KMS-11 (cell line): ENCODE results near the gene SETDB2.

Experiments
- H2AFZ ChIP-seq: fragments of 200-600 bp; sonication (generic); 2 replicates; pipeline ENCODE4 v1.6.1; 2016; ENCODE audit warnings: antibody characterized with exemption, mixed run types, low read depth
- H3K27ac ChIP-seq: fragments of 200-600 bp; sonication (generic); 2 replicates; pipeline ENCODE4 v1.6.1; 2016; ENCODE audit warnings: mild to moderate bottlenecking, mixed run types
- H3K27me3 ChIP-seq: fragments of 200-600 bp; sonication (generic); 2 replicates; pipeline ENCODE4 v1.6.1; 2017; ENCODE audit warnings: mild to moderate bottlenecking, low read depth, mixed run types, moderate library complexity; ENCODE audit not compliant: insufficient read depth
- H3K36me3 ChIP-seq: fragments of 200-600 bp; sonication (generic); 2 replicates; pipeline ENCODE4 v1.6.1; 2017; ENCODE audit warnings: mild to moderate bottlenecking, mixed run types; ENCODE audit not compliant: insufficient read depth
- H3K4me1 ChIP-seq: fragments of 200-600 bp; sonication (generic); 2 replicates; pipeline ENCODE4 v1.6.1; 2016; ENCODE audit warnings: mild to moderate bottlenecking, low read depth, mixed run types; ENCODE audit not compliant: poor library complexity, severe bottlenecking
- H3K4me2 ChIP-seq: fragments of 200-600 bp; sonication (generic); 2 replicates; pipeline ENCODE4 v1.7.0; 2016; ENCODE audit warnings: mild to moderate bottlenecking, mixed run types
- H3K4me3 ChIP-seq: fragments of 200-600 bp; sonication (generic); IDR thresholded peaks from 2 replicates; pipeline ENCODE4 v1.6.1; 2017; ENCODE audit warnings: low read depth, low read length, mixed read lengths; ENCODE audit not compliant: insufficient read depth
- H3K79me2 ChIP-seq: fragments of 200-600 bp; sonication (generic); 2 replicates; pipeline ENCODE4 v1.6.1; 2016; ENCODE audit warnings: low read depth, mixed run types; ENCODE audit not compliant: insufficient read depth
- H3K9ac ChIP-seq: fragments of 200-600 bp; sonication (generic); 2 replicates; pipeline ENCODE4 v1.6.1; 2016; ENCODE audit warnings: mild to moderate bottlenecking, mixed run types
- H4K20me1 ChIP-seq: fragments of 200-600 bp; sonication (generic); 2 replicates; pipeline ENCODE4 v1.6.1; 2016; ENCODE audit warnings: mild to moderate bottlenecking, mixed run types; ENCODE audit not compliant: insufficient read depth
- CTCF ChIP-seq: fragments of 200-600 bp; sonication (generic); conservative IDR thresholded peaks from 2 replicates; pipeline ENCODE4 v1.6.1; 2017; ENCODE audit warnings: low read depth, mild to moderate bottlenecking, antibody characterized with exemption, low read length, moderate library complexity, mixed read lengths

Gene SETDB2

GRCh38 chr13:49512578-49512977 lies 68.5 kb downstream of the SETDB2 start:
- no peak overlapping the region for H3K4me3 ChIP-seq
- H2AFZ ChIP-seq = no peak overlapping the region
- H3K36me3 ChIP-seq = no peaks in the 10 kb centered on the region
- H4K20me1 ChIP-seq = no peaks in the 10 kb centered on the region
- no peaks in the 10 kb centered on the region for H3K27me3 ChIP-seq
- no peak overlapping the region for H3K27ac ChIP-seq
- no peaks in the 10 kb centered on the region for H3K79me2 ChIP-seq
- H3K9ac ChIP-seq = no peak overlapping the region
- no peak overlapping the region for H3K4me2 ChIP-seq
- TF ChIP-seq CTCF = no peak
- H3K4me1 ChIP-seq = no peaks in the 10 kb centered on the region

GRCh38 chr13:49516467-49516866 lies 72.4 kb downstream of the SETDB2 start:
- H2AFZ ChIP-seq = no peak overlapping the region
- TF ChIP-seq CTCF = no peak
- no peak overlapping the region for H3K9ac ChIP-seq
- H3K79me2 ChIP-seq = no peaks in the 10 kb centered on the region
- no peak overlapping the region for H3K4me2 ChIP-seq
- no peak overlapping the region for H3K27ac ChIP-seq
- H4K20me1 ChIP-seq = no peaks in the 10 kb centered on the region
- no peaks in the 10 kb centered on the region for H3K36me3 ChIP-seq
- H3K4me3 ChIP-seq = no peak overlapping the region
- H3K27me3 ChIP-seq = no peaks in the 10 kb centered on the region
- no peaks in the 10 kb centered on the region for H3K4me1 ChIP-seq

GRCh38 chr13:49517461-49517860 lies 73.4 kb downstream of the SETDB2 start:
- Histone ChIP-seq H3K4me3 (no peak overlapping the region), H3K9ac (no peak overlapping the region), H3K27me3 (no peaks in the 10 kb centered on the region), H4K20me1 (no peaks in the 10 kb centered on the region), H3K4me2 (no peak overlapping the region), H3K79me2 (no peaks in the 10 kb centered on the region), H3K36me3 (no peaks in the 10 kb centered on the region), H3K27ac (no peak overlapping the region), H3K4me1 (no peaks in the 10 kb centered on the region), H2AFZ (no peak overlapping the region)
- no peak for TF ChIP-seq CTCF

GRCh38 chr13:49521224-49521623 lies 77.2 kb downstream of the SETDB2 start:
- H3K27me3 ChIP-seq = no peaks in the 10 kb centered on the region
- H3K4me2 ChIP-seq = no peak overlapping the region
- no peaks in the 10 kb centered on the region for H3K36me3 ChIP-seq
- H4K20me1 ChIP-seq = no peaks in the 10 kb centered on the region
- no peak overlapping the region for H3K4me3 ChIP-seq
- H3K79me2 ChIP-seq = no peaks in the 10 kb centered on the region
- no peaks in the 10 kb centered on the region for H3K4me1 ChIP-seq
- H3K27ac ChIP-seq = no peak overlapping the region
- no peak for TF ChIP-seq CTCF
- H3K9ac ChIP-seq = no peak overlapping the region
- H2AFZ ChIP-seq = no peak overlapping the region
